Vagina (tissue), 2 donors: ENCODE results near the gene KLHL6.
"Not testable (repeated sequence)": the region's sequence is repeated elsewhere in the genome, so short reads cannot be mapped to it uniquely, and the experiment has no call there.

ENCODE experiments used
- POLR2A ChIP-seq, 2 donors: fragments of 450-650 bp; IDR thresholded peaks; one replicate each; pipeline ENCODE4 v1.6.1; 2017; ENCODE audit warnings: antibody characterized with exemption in 2 of 2, mild to moderate bottlenecking in 2 of 2, moderate library complexity in 2 of 2
- POLR2AphosphoS5 ChIP-seq, 2 donors: sonication (generic); formaldehyde crosslinking; IDR thresholded peaks; one replicate each; pipeline ENCODE4 v1.9.0; 2017; ENCODE audit warnings: antibody characterized with exemption in 2 of 2, mild to moderate bottlenecking in 2 of 2, low read depth in 1 of 2; ENCODE audit not compliant: insufficient read depth in 1 of 2
- TF ChIP-seq, protein P1 (sequence below), 3 experiments: fragments of 450-650 bp in 2 of 3; fragments of 200-600 bp in 1 of 3; sonication (generic) in 1 of 3; IDR thresholded peaks; one replicate each; pipeline ENCODE4 v1.5.1; 2017 to 2019; ENCODE audit warnings: antibody characterized with exemption in 3 of 3, mild to moderate bottlenecking in 2 of 3, moderate library complexity in 2 of 3

DNA sequence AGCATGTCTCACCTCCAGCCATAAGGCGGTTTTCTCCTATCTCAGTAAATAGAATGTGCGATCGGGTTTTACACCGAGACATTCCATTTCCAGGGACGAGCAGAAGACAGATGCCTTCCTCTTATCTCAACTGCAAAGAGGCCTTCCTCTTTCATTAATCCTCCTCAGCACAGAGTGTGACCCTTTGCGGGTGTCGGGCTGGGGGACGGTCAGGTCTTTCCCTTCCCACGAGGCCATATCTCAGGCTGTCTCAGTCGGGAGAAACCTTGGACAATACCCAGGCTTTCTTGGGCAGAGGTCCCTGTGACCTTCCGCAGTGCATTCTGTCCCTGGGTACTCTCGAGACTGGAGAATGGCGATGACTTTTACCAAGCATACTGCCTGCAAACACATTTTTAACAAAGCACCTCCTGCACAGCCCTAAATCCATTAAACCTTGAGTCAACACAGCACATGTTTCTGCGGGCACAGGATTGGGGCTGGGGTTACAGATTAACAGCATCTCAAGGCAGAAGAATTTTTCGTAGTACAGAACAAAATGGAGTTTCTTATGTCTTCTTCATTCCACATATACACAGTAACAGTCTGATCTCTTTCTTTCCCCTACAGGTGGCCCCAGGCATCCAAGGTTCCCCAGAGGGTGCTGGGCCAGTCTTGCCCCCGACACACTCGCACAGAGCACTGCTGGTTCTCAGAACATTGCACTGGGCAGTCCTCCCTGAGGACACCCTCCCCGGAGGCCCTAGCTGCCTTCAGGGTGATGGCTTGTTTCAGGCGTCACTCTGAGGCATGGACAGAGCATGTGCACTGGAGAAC, 34.6 kb downstream of the KLHL6 start:
- TF ChIP-seq, protein P1, sequence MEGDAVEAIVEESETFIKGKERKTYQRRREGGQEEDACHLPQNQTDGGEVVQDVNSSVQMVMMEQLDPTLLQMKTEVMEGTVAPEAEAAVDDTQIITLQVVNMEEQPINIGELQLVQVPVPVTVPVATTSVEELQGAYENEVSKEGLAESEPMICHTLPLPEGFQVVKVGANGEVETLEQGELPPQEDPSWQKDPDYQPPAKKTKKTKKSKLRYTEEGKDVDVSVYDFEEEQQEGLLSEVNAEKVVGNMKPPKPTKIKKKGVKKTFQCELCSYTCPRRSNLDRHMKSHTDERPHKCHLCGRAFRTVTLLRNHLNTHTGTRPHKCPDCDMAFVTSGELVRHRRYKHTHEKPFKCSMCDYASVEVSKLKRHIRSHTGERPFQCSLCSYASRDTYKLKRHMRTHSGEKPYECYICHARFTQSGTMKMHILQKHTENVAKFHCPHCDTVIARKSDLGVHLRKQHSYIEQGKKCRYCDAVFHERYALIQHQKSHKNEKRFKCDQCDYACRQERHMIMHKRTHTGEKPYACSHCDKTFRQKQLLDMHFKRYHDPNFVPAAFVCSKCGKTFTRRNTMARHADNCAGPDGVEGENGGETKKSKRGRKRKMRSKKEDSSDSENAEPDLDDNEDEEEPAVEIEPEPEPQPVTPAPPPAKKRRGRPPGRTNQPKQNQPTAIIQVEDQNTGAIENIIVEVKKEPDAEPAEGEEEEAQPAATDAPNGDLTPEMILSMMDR (IDR thresholded peaks at IDR 0.05), result not testable (repeated sequence)
- TF ChIP-seq POLR2A (IDR thresholded peaks at IDR 0.05); POLR2AphosphoS5 (IDR thresholded peaks at IDR 0.05; ENCODE audit: insufficient read depth in 1 of 2, low read depth in 1 of 2): not testable (repeated sequence)
